Mesendoderm (in vitro differentiated cells): ENCODE measurements around the gene CENPU.

Source experiments
- DNase-seq: peaks from one replicate; pipeline ENCODE4 v3.0.0; 2013
- H2AK5ac ChIP-seq: 2 replicates; pipeline ENCODE4 v1.6.1; 2013; ENCODE audit warnings: low read length, inconsistent platforms
- H2BK120ac ChIP-seq: 2 replicates; pipeline ENCODE4 v1.6.1; 2013; ENCODE audit warnings: low read depth, mild to moderate bottlenecking, low read length, moderate library complexity, mixed read lengths
- H2BK15ac ChIP-seq: replicated peaks from 2 replicates; pipeline ENCODE4 v1.6.1; 2013; ENCODE audit warnings: low read depth, mild to moderate bottlenecking, moderate library complexity
- H2BK5ac ChIP-seq: 2 replicates; pipeline ENCODE4 v1.6.1; 2013; ENCODE audit warnings: low read length, inconsistent platforms
- H3K18ac ChIP-seq: 2 replicates; pipeline ENCODE4 v1.6.1; 2013; ENCODE audit warnings: mild to moderate bottlenecking, low read length, mixed read lengths
- H3K23ac ChIP-seq: one replicate; pipeline ENCODE4 v1.6.1; 2013; ENCODE audit warnings: low read length
- H3K27ac ChIP-seq: 2 replicates; pipeline ENCODE4 v1.5.1; 2013; ENCODE audit warnings: low read depth, mild to moderate bottlenecking, inconsistent platforms, low read length, moderate library complexity
- H3K27me3 ChIP-seq: 2 replicates; pipeline ENCODE4 v1.6.1; 2013; ENCODE audit warnings: low read length, control low read depth, mild to moderate bottlenecking, inconsistent platforms; ENCODE audit not compliant: insufficient read depth, poor library complexity
- H3K36me3 ChIP-seq: 2 replicates; pipeline ENCODE4 v1.6.1; 2013; ENCODE audit warnings: low read length, inconsistent platforms; ENCODE audit not compliant: control insufficient read depth, insufficient read depth
- H3K4ac ChIP-seq: one replicate; pipeline ENCODE4 v1.6.1; 2013; ENCODE audit warnings: low read depth, mild to moderate bottlenecking, low read length, moderate library complexity
- H3K4me1 ChIP-seq: 2 replicates; pipeline ENCODE4 v1.6.1; 2013; ENCODE audit warnings: low read depth, low read length, inconsistent platforms; ENCODE audit not compliant: control insufficient read depth
- H3K4me2 ChIP-seq: 2 replicates; pipeline ENCODE4 v1.6.1; 2013; ENCODE audit warnings: low read length
- H3K4me3 ChIP-seq: 2 replicates; pipeline ENCODE4 v1.5.1; 2013; ENCODE audit warnings: mild to moderate bottlenecking, low read length
- H3K56ac ChIP-seq: one replicate; pipeline ENCODE4 v1.6.1; 2013; ENCODE audit warnings: low read length
- H3K79me1 ChIP-seq: 2 replicates; pipeline ENCODE4 v1.6.1; 2013; ENCODE audit warnings: low read length, inconsistent platforms
- H3K79me2 ChIP-seq: 2 replicates; pipeline ENCODE4 v1.6.1; 2013; ENCODE audit warnings: mild to moderate bottlenecking, low read length; ENCODE audit not compliant: control insufficient read depth, insufficient read depth
- H3K9ac ChIP-seq: 2 replicates; pipeline ENCODE4 v1.6.1; 2013; ENCODE audit warnings: low read length, inconsistent platforms
- H4K5ac ChIP-seq: one replicate; pipeline ENCODE4 v1.6.1; 2013; ENCODE audit warnings: low read length
- H4K8ac ChIP-seq: one replicate; pipeline ENCODE4 v1.6.1; 2013; ENCODE audit warnings: low read depth, mild to moderate bottlenecking, control low read depth, low read length, moderate library complexity
- WGBS: extraction: QIAGEN DNeasy Blood & Tissue Kit; methylation state at CpG from one replicate; pipeline ENCODE4 v1.1.7; 2013; ENCODE audit warnings: low lambda C conversion rate, missing lambda C conversion rate; ENCODE audit not compliant: insufficient coverage; ENCODE audit errors: extremely low coverage; 5-methylcytosine and 5-hydroxymethylcytosine counted together

CENPU gene

DNA sequence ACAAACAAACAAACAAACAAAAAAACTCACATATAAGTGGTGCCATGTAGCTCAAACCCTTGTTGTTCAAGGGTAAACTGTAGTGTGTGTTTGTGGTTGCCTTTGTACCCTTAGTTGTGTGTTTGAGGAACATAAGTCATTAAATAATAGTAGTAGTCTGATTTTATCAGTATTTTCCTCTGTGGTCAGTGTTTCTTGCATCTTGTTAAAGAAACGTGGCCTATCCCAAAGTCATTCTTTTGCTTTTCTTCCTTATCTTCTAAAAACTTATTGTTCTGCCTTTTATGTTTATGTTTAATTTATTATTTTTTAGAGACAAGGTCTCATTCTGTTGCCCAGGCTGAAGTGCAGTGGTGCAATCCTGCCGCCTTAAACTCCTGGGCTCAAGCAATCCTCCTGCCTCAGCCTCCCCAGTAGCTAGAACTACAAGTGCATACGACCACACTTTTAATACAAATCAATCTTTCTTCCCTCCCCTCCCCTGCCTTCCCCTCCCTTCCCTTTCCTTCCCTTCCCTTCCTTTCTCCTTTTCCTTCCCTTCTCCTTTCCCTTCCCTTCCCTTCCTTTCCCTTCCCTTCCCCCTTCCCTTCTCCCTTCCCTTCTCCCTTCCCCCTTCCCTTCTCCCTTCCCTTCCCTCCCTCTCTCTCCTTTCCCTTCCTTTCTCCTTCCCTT lies 57.9 kb downstream of the CENPU start:
- H2BK15ac ChIP-seq: no peak overlapping the region

DNA sequence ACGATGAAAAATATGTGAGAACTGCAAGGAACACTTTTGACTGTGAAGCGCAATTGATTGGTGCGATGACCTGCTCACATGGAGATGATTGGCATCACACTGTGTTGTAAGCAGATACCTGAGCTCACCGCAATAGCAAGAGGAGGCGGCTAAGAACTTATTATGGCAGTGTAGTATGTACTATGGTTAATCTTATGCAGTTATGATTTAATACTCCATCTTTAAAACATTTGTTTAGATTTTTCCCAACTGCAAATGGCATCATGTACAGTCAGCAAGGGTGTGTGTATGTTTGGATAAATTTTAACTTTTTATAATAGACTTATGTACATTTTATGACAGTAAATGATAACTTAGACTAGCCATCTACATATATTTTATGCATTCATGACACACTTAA lies 58.9 kb downstream of the CENPU start:
- Histone ChIP-seq H3K4me3 (no peak overlapping the region), H3K27me3 (no peaks in the 10 kb centered on the region), H3K4me1 (no peaks in the 10 kb centered on the region), H3K4me2 (no peak overlapping the region), H4K5ac (no peak overlapping the region), H2BK120ac (no peak overlapping the region), H3K56ac (no peak overlapping the region), H3K18ac (no peak overlapping the region), H3K9ac (no peak overlapping the region), H3K23ac (no peak overlapping the region), H2AK5ac (no peak overlapping the region), H3K4ac (no peak overlapping the region), H2BK15ac (no peak overlapping the region), H3K79me1 (no peaks in the 10 kb centered on the region), H3K36me3 (no peaks in the 10 kb centered on the region), H3K79me2 (no peaks in the 10 kb centered on the region), H4K8ac (no peak overlapping the region), H3K27ac (no peak overlapping the region), H2BK5ac (no peak overlapping the region)
- WGBS: no CpG with 5 or more reads among the region's 5 CpGs
- DNase-seq: no peak

More for the DNA sequence above, 57.9 kb downstream of the CENPU start:
- no peak overlapping the region for H3K56ac ChIP-seq
- no peak overlapping the region for H3K4me2 ChIP-seq
- H3K4me1 ChIP-seq: no peaks in the 10 kb centered on the region
- H3K4me3 ChIP-seq: no peak overlapping the region
- no peak overlapping the region for H4K5ac ChIP-seq
- no peaks in the 10 kb centered on the region for H3K79me2 ChIP-seq
- no peaks in the 10 kb centered on the region for H3K79me1 ChIP-seq
- DNase-seq: no peak
- no peak overlapping the region for H3K4ac ChIP-seq
- no peak overlapping the region for H2AK5ac ChIP-seq
- no peaks in the 10 kb centered on the region for H3K36me3 ChIP-seq
- H3K27me3 ChIP-seq: no peaks in the 10 kb centered on the region
- no peak overlapping the region for H3K9ac ChIP-seq
- no peak overlapping the region for H3K18ac ChIP-seq
- H3K27ac ChIP-seq: no peak overlapping the region
- no peak overlapping the region for H2BK5ac ChIP-seq
- no peak overlapping the region for H2BK120ac ChIP-seq
- no peak overlapping the region for H3K23ac ChIP-seq
- no peak overlapping the region for H4K8ac ChIP-seq
- WGBS: no CpG with 5 or more reads among the region's 3 CpGs

DNA sequence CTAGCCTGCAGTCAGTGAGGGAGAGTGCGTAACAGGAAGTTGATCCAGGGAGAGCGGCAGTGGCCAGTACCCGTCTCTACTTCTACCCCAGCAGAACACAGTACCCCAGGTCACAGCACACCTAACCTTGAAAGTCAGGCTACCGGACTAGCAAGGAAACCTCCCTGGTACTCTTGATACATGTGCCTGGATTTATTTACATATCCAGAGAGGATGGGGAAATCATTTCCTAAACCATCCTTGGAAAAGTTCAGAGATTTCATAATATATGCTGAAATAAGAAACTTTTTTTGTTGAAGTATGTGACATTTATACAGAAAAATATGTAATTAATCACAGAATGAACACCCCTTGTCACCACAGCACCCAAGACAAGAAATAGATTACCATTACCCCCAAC lies 59.9 kb downstream of the CENPU start:
- Histone ChIP-seq H3K4me3 (no peak overlapping the region), H3K18ac (no peak overlapping the region), H3K27ac (no peak overlapping the region), H4K5ac (no peak overlapping the region), H3K4ac (no peak overlapping the region), H3K4me1 (no peaks in the 10 kb centered on the region), H3K56ac (no peak overlapping the region), H2AK5ac (no peak overlapping the region), H3K79me2 (no peaks in the 10 kb centered on the region), H2BK15ac (no peak overlapping the region), H3K36me3 (no peaks in the 10 kb centered on the region), H3K27me3 (no peaks in the 10 kb centered on the region), H3K4me2 (no peak overlapping the region), H2BK120ac (no peak overlapping the region), H4K8ac (no peak overlapping the region), H3K9ac (no peak overlapping the region), H3K23ac (no peak overlapping the region), H3K79me1 (no peaks in the 10 kb centered on the region), H2BK5ac (no peak overlapping the region)
- DNase-seq: no peak
- WGBS: no CpG with 5 or more reads among the region's 4 CpGs

DNA sequence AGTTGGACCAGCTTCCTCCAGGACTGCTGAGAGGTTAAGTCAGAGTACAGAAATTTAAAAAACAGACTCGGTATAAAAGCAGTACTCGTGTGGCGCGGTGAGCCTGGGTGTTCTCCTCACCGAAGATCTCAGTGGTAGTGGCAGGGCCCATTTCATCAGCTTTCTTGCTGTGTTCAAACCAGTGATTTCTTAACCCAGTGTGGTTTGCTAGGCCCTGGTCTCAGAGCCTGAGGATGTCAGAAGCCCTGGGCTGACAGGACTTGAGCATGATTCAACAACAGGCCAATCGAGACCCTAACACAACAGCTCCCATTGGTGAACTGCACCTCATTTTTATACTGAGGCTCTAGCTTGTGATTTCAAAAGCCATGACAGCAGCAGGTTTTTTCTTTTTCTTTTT lies 61.2 kb downstream of the CENPU start:
- H3K4me1 ChIP-seq: no peaks in the 10 kb centered on the region
- no peak overlapping the region for H3K56ac ChIP-seq
- no peaks in the 10 kb centered on the region for H3K79me2 ChIP-seq
- H4K8ac ChIP-seq: no peak overlapping the region
- no peak overlapping the region for H3K23ac ChIP-seq
- H3K4me3 ChIP-seq: no peak overlapping the region
- H3K79me1 ChIP-seq: no peaks in the 10 kb centered on the region
- no peaks in the 10 kb centered on the region for H3K36me3 ChIP-seq
- H3K27ac ChIP-seq: no peak overlapping the region
- no peak overlapping the region for H2BK5ac ChIP-seq
- no peak overlapping the region for H3K4me2 ChIP-seq
- H3K18ac ChIP-seq: no peak overlapping the region
- no peak overlapping the region for H2BK15ac ChIP-seq
- no peak overlapping the region for H2AK5ac ChIP-seq
- no peaks in the 10 kb centered on the region for H3K27me3 ChIP-seq
- no peak overlapping the region for H2BK120ac ChIP-seq
- H4K5ac ChIP-seq: no peak overlapping the region
- no peak overlapping the region for H3K4ac ChIP-seq
- no CpG with 5 or more reads among the region's 6 CpGs for WGBS
- no peak overlapping the region for H3K9ac ChIP-seq
- no peak for DNase-seq

DNA sequence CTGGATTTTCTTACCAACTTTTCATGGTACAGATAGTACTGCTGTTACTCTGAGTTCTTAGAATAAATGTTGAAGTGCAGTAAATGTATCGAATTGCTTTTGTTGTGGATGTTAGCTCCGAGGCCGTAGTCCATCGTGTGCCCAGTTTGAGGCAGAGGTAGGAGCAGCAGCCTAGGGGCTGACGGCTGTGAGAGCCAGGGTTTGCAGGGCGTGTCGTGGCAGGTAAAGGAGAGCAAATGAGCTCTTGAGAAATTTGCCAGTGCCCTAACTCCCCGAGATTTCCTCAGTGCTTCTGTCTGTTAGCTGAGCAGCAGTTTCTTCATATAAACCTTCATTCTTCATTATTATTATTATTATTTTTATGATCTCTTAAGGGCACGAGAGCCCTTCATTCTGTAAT lies 62.8 kb downstream of the CENPU start:
- Histone ChIP-seq H3K18ac (no peak overlapping the region), H3K4ac (no peak overlapping the region), H2AK5ac (no peak overlapping the region), H3K27ac (no peak overlapping the region), H3K9ac (no peak overlapping the region), H3K36me3 (no peaks in the 10 kb centered on the region), H3K79me2 (no peaks in the 10 kb centered on the region), H2BK120ac (no peak overlapping the region), H2BK5ac (no peak overlapping the region), H4K5ac (no peak overlapping the region), H3K79me1 (no peaks in the 10 kb centered on the region), H3K4me1 (no peaks in the 10 kb centered on the region), H3K23ac (no peak overlapping the region), H3K4me3 (no peak overlapping the region), H3K4me2 (no peak overlapping the region), H3K56ac (no peak overlapping the region), H3K27me3 (no peaks in the 10 kb centered on the region), H4K8ac (no peak overlapping the region), H2BK15ac (no peak overlapping the region)
- DNase-seq: no peak
- WGBS: no CpG with 5 or more reads among the region's 9 CpGs

DNA sequence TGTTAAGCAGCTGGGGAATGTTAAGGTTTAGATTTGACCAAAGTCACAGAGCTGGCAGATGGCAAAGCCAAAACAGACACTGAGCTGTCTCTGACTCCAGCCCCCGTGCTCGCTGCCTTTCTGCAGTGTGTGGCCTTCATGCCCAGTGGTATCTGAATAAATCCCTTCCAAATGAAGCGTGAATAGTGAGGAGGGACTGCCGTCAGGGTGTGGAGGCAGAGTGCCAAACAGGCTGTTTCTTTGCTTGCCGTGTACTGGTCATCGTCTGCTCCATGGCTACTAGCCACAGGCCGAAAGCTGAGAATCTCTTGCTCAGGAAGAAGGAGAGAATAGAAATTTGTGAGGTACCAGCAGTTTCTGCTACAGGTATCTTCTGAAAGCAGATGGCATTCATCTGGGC lies 64.6 kb downstream of the CENPU start:
- Histone ChIP-seq H3K79me2 (no peaks in the 10 kb centered on the region), H3K4ac (no peak overlapping the region), H3K56ac (no peak overlapping the region), H3K36me3 (no peaks in the 10 kb centered on the region), H3K9ac (no peak overlapping the region), H3K23ac (no peak overlapping the region), H2BK120ac (no peak overlapping the region), H3K27ac (no peak overlapping the region), H3K27me3 (no peaks in the 10 kb centered on the region), H3K4me2 (no peak overlapping the region), H4K5ac (no peak overlapping the region), H2BK15ac (no peak overlapping the region), H3K4me3 (no peak overlapping the region), H3K18ac (no peak overlapping the region), H4K8ac (no peak overlapping the region), H2BK5ac (no peak overlapping the region), H3K79me1 (no peaks in the 10 kb centered on the region), H3K4me1 (no peaks in the 10 kb centered on the region), H2AK5ac (no peak overlapping the region)
- no CpG with 5 or more reads among the region's 7 CpGs for WGBS
- DNase-seq: no peak
